ENCODE measurements around the gene IL20. TPM values are rescaled to one million over a fixed set of nuclear protein-coding genes. Genes with fewer than 3 reads are reported as not detected.

IL20 gene
- total RNA-seq, 1 experiment from 2014 or later, result not detected

- no peaks in the 10 kb centered on the region for H3K9me3 ChIP-seq
- H3K4me1 ChIP-seq, result no peaks in the 10 kb centered on the region
- no peaks in the 10 kb centered on the region for H3K4me1 Mint-ChIP-seq (ENCODE audit: low read depth, unreplicated experiment)
- H3K36me3 ChIP-seq (ENCODE audit: control insufficient read depth, insufficient read depth, low read length), result no peaks in the 10 kb centered on the region
- H3K9me3 Mint-ChIP-seq (ENCODE audit: unreplicated experiment), result no peaks in the 10 kb centered on the region
- no peak overlapping the region for H3K4me3 ChIP-seq (ENCODE audit: low read depth, low read length)
- CTCF ChIA-PET, result interaction anchor here (1.0 kb wide), 1 partner anchor 9 kb away, joined by 3 read pairs; no protein-coding TSS in a partner anchor
- TF ChIP-seq CTCF (IDR thresholded peaks at IDR 0.05; ENCODE audit: insufficient read depth in 1 of 2, low read depth in 1 of 2, low read length in 1 of 2, severe bottlenecking in 1 of 2, unreplicated experiment in 1 of 2), result no peak
- H3K27me3 ChIP-seq (replicated peaks; ENCODE audit: control insufficient read depth, insufficient read depth, low read length), result no peaks in the 10 kb centered on the region; the same call in none of the 2 replicates
- POLR2A ChIA-PET, result no interaction called here
- H3K27me3 Mint-ChIP-seq (ENCODE audit: insufficient read depth, unreplicated experiment), result peaks cover 16% of the 10 kb centered on the region
- no peak for DNase-seq
- no TSS peak for BruUV-seq (replicated peaks)
- no peaks in the 10 kb centered on the region for H3K36me3 Mint-ChIP-seq (ENCODE audit: insufficient read depth, unreplicated experiment)
- H3K27ac Mint-ChIP-seq (ENCODE audit: unreplicated experiment), result no peak overlapping the region
- intact Hi-C loops (cut with micrococcal nuclease; ENCODE audit: unreplicated experiment), result no loop called here
- H3K4me3 Mint-ChIP-seq (ENCODE audit: unreplicated experiment), result no peak overlapping the region
Observed at GRCh38 chr1:206902702-206903101, 37.3 kb downstream of the IL20 start.

GRCh38 chr1:206903687-206904086, 38.3 kb downstream of the IL20 start:
- Histone ChIP-seq H3K4me3 (ENCODE audit: low read depth, low read length) (no peak overlapping the region), H3K9me3 (no peaks in the 10 kb centered on the region), H3K36me3 (ENCODE audit: control insufficient read depth, insufficient read depth, low read length) (no peaks in the 10 kb centered on the region), H3K4me1 (no peaks in the 10 kb centered on the region), H3K27me3 (replicated peaks; ENCODE audit: control insufficient read depth, insufficient read depth, low read length) (no peaks in the 10 kb centered on the region; the same call in none of the 2 replicates)
- POLR2A ChIA-PET, result interaction anchor here (0.7 kb wide), 1 partner anchor 112 kb away, joined by 3 read pairs; no protein-coding TSS in a partner anchor
- TF ChIP-seq CTCF (IDR thresholded peaks at IDR 0.05; ENCODE audit: insufficient read depth in 1 of 2, low read depth in 1 of 2, low read length in 1 of 2, severe bottlenecking in 1 of 2, unreplicated experiment in 1 of 2), result no peak
- peaks cover 8% of the 10 kb centered on the region for H3K4me1 Mint-ChIP-seq (ENCODE audit: low read depth, unreplicated experiment)
- CTCF ChIA-PET, result no interaction called here
- H3K4me3 Mint-ChIP-seq (ENCODE audit: unreplicated experiment), result no peak overlapping the region
- H3K9me3 Mint-ChIP-seq (ENCODE audit: unreplicated experiment), result no peaks in the 10 kb centered on the region
- peaks cover 21% of the 10 kb centered on the region for H3K27me3 Mint-ChIP-seq (ENCODE audit: insufficient read depth, unreplicated experiment)
- DNase-seq, result no peak
- intact Hi-C loops (cut with micrococcal nuclease; ENCODE audit: unreplicated experiment), result no loop called here
- no peaks in the 10 kb centered on the region for H3K36me3 Mint-ChIP-seq (ENCODE audit: insufficient read depth, unreplicated experiment)
- H3K27ac Mint-ChIP-seq (ENCODE audit: unreplicated experiment), result no peak overlapping the region
- BruUV-seq (replicated peaks), result no TSS peak

GRCh38 chr1:206904423-206905142, 39.2 kb downstream of the IL20 start:
- POLR2A ChIA-PET, result no interaction called here
- DNase-seq, result no peak
- no peak for TF ChIP-seq CTCF (IDR thresholded peaks at IDR 0.05; ENCODE audit: insufficient read depth in 1 of 2, low read depth in 1 of 2, low read length in 1 of 2, severe bottlenecking in 1 of 2, unreplicated experiment in 1 of 2)
- Mint-ChIP-seq H3K27ac (ENCODE audit: unreplicated experiment) (no peak overlapping the region), H3K4me3 (ENCODE audit: unreplicated experiment) (no peak overlapping the region), H3K9me3 (ENCODE audit: unreplicated experiment) (no peaks in the 10 kb centered on the region), H3K27me3 (ENCODE audit: insufficient read depth, unreplicated experiment) (peaks cover 25% of the 10 kb centered on the region), H3K4me1 (ENCODE audit: low read depth, unreplicated experiment) (peaks cover 12% of the 10 kb centered on the region), H3K36me3 (ENCODE audit: insufficient read depth, unreplicated experiment) (no peaks in the 10 kb centered on the region)
- H3K4me3 ChIP-seq (ENCODE audit: low read depth, low read length), result no peak overlapping the region
- CTCF ChIA-PET, result no interaction called here
- H3K27me3 ChIP-seq (replicated peaks; ENCODE audit: control insufficient read depth, insufficient read depth, low read length), result no peaks in the 10 kb centered on the region; the same call in none of the 2 replicates
- H3K9me3 ChIP-seq, result no peaks in the 10 kb centered on the region
- intact Hi-C loops (cut with micrococcal nuclease; ENCODE audit: unreplicated experiment), result no loop called here
- H3K4me1 ChIP-seq, result 0 out of 2 replicates have a peak, but pooled peaks cover under 1% of the 10 kb centered on the region
- BruUV-seq (replicated peaks), result no TSS peak
- no peaks in the 10 kb centered on the region for H3K36me3 ChIP-seq (ENCODE audit: control insufficient read depth, insufficient read depth, low read length)

All from Caco-2 (cell line).